Endothelial cell of umbilical vein (primary cell): ENCODE measurements around the gene VWCE.

Experiments
- JUN ChIP-seq: IDR thresholded peaks from 2 replicates; pipeline ENCODE4 v1.6.1; 2011; ENCODE audit warnings: borderline replicate concordance, low read depth; ENCODE audit not compliant: insufficient read length, insufficient read depth
- POLR2AphosphoS5 ChIP-seq: IDR thresholded peaks from 2 replicates; pipeline ENCODE4 v1.6.1; 2012; ENCODE audit warnings: low read depth, mild to moderate bottlenecking, control low read depth, low read length, moderate library complexity; ENCODE audit not compliant: insufficient read depth
- TF ChIP-seq, protein P1 (sequence below), 2 donors: IDR thresholded peaks; 1 replicate in 1 of 2; 2 replicates in 1 of 2; pipeline ENCODE4 v1.5.1; 2011; ENCODE audit warnings: low read length in 2 of 2, mild to moderate bottlenecking in 2 of 2, moderate library complexity in 2 of 2, control low read depth in 1 of 2, inconsistent platforms in 1 of 2, low read depth in 1 of 2; ENCODE audit not compliant: insufficient read depth in 1 of 2; ENCODE audit errors: extremely low read depth in 1 of 2
- TF ChIP-seq, protein P2 (sequence below): IDR thresholded peaks from 2 replicates; pipeline ENCODE4 v1.6.1; 2011; ENCODE audit not compliant: insufficient read depth, insufficient read length

- TF ChIP-seq, protein P1, sequence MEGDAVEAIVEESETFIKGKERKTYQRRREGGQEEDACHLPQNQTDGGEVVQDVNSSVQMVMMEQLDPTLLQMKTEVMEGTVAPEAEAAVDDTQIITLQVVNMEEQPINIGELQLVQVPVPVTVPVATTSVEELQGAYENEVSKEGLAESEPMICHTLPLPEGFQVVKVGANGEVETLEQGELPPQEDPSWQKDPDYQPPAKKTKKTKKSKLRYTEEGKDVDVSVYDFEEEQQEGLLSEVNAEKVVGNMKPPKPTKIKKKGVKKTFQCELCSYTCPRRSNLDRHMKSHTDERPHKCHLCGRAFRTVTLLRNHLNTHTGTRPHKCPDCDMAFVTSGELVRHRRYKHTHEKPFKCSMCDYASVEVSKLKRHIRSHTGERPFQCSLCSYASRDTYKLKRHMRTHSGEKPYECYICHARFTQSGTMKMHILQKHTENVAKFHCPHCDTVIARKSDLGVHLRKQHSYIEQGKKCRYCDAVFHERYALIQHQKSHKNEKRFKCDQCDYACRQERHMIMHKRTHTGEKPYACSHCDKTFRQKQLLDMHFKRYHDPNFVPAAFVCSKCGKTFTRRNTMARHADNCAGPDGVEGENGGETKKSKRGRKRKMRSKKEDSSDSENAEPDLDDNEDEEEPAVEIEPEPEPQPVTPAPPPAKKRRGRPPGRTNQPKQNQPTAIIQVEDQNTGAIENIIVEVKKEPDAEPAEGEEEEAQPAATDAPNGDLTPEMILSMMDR (IDR thresholded peaks at IDR 0.05; ENCODE audit: extremely low read depth in 1 of 2, insufficient read depth in 1 of 2, low read depth in 1 of 2, low read length in 2 of 2), result no peak
- TF ChIP-seq JUN (no peak), POLR2AphosphoS5 (no peak)
- TF ChIP-seq, protein P2, sequence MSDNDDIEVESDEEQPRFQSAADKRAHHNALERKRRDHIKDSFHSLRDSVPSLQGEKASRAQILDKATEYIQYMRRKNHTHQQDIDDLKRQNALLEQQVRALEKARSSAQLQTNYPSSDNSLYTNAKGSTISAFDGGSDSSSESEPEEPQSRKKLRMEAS, result no peak
These were observed 29.8 kb downstream of the VWCE start for GRCh38 chr11:61265357-61265756.
